Pons (tissue), 1 donor: ENCODE results near the gene IGFBP1.

Source experiments
- DNase-seq: peaks from one replicate; pipeline ENCODE4 v3.0.0-alpha.2; 2016; ENCODE audit warnings: low spot score

The IGFBP1 gene

DNA sequence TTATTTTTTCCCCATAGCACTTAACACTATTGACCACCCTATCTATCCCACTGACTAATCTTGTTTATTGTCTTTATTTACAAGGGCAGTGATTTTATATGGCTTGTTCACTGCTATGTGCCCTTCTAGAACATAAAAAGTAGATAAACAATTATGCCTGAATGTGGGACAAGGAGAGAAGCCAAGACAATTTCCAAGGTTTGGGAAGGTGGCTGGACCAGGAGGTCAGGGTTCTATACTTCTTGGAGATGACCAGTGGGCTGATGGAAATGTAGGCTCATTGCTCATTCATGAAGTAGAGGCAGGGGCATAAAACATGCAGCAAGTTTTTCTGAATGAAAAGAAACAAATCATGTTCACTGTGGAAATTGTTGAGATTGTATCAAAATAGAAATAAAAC is 21.3 kb downstream of the IGFBP1 start:
- DNase-seq, result no peak

DNA sequence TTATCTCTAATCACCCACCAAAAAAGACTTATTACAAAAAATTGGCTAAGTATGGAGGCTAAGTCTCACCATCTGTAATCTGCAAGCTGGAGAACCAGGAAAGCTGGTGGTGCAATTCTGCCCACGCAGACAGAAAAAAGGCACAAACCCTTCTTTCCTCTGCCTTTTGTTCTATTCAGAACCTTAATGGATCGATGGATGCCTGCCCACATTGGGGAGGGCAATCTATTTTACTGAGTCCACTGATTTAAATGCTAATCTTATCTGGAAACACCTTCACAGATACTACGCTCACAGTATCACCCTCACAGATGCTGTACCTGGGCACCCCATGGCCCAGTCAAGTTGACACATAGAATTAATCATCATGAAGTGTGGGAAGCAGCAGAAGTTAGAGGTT is 22.6 kb downstream of the IGFBP1 start:
- no peak for DNase-seq

GRCh38 chr7:45911311-45911710 is 23.0 kb downstream of the IGFBP1 start:
- DNase-seq, result no peak

DNA sequence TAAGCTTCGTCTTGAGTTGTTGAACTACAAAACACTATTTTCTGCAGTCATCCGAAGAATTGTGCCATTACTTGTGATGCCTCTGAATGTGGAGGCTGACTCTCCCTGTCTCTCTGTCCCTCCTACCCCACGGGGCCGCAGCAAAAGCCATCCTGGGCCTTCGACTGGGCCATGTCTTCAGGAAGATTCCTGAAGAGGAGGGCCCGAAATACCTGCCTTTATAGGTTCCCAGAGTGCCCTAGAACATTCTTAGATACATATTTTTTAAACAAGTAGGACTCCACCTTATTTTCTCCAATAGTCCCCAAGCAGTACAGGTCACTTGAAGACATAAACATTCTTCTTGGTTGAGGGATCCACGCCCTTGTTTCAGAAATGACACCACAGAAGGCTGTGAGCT is 24.7 kb downstream of the IGFBP1 start:
- no peak for DNase-seq

GRCh38 chr7:45914911-45915310 is 26.6 kb downstream of the IGFBP1 start:
- DNase-seq, result no peak

DNA sequence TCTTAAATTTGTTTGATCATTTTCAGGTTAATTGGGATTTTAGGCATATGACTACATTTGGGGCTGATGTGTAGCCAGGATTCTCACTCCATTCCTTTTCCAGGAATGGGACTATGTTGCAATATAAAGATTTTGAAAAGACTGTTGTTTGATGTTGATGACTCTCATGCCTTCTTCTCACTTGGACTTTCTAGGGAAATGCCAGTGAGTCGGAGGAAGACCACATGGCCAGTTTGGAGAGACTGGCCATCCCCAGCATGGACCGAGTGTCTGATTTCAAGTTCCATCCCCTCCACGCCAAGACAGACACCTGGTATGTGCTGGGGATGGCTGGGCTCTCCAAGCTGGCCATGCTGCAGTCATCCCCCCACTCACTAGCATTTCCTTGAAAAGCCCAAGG is 27.3 kb downstream of the IGFBP1 start:
- no peak for DNase-seq

- no peak for DNase-seq
Measured at GRCh38 chr7:45917064-45917463, 28.8 kb downstream of the IGFBP1 start.

DNA sequence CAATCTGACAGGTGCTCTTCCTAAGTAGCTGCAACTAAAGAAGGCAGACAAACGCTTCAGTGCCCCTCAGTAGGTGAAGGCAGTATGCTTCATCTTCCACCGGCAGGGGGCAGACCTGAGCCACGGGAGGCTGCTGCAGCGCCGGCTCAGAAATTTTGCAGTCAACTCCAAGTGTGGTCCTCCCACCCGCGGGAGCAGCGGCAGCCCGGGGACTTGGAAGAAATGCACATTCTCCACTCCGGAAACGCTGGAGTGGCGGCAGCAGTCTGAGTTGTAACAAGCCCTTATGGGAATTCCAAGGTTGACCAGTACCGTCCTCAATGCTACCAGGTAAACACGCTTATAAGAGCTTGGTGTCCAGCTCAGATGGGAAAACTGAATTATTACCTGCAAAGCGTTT is 29.4 kb downstream of the IGFBP1 start:
- DNase-seq, result peak; percentile 42

GRCh38 chr7:45918556-45918955 is 30.3 kb downstream of the IGFBP1 start:
- DNase-seq, result no peak

DNA sequence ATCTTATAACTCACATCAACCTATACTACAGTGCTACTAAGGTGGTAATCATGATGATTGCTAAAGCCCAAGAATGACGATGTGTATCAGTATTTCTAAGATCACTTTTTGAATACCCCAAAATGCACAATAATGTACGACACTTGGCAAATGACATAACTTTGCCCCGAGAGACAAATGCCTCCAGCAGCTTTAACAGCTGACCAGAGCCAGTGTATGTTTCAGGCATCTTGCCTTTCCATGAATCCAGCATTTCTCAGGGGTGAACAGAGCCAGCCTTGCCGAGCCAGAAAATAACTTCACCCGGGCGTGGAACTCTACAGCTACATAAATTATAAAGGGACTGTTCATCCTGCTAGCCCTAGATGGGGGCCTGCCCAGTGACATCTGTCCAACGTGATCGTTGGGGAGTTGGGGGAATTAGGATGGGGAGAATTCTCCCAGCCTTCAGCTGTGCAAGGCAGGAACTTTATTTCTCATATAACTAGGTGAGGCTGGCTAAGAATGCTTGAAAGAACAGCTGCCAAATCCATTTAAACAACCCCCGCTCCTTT is 31.0 kb downstream of the IGFBP1 start:
- DNase-seq, result no peak

GRCh38 chr7:45919993-45920459 is 31.7 kb downstream of the IGFBP1 start:
- DNase-seq, result no peak

DNA sequence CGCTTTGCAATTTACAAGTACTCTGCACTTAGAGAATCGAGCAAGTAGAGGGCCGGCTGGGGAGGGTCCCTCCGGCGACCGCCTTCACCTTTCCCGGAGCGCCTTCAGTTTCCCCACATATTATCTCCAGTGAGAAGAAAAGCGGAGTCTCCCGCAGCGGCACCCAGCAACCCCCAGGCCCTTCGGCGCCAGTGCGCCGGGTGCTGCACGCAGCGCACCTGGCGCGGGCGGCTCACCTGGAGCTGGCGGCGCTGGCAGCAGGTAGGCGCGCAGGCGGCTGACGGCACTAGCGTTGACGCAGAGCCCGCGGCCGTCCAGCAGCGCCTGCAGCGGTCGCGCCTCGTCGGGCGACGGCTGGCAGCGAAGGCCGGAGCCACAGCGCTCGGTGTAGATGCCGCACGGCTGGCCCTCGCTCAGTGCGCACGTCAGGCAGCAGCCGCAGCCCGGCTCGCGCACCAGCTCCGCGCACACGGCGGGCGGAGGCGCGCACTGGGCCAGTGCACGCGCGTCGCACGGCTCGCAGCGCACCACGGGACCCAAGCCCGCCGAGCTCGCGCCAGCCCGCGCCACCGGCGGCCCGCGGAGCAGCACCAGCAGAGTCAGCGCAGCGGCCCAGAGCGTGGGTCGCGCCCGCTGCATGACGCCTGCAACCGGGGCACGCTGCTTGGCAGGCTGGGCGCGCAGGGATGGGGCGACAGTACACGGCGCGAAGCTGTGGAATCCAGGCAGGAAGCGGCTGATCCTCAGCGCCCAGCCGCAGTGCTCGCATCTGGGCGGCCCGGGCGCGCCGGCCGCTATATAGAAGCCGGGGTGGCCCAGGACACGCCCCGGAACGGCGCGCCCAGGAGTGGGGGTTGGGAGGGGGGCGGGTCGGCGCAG is 32.5 kb downstream of the IGFBP1 start, which contains the start of gene IGFBP3:
TSS of gene IGFBP3 (minus strand) at position 771 of the 879 bp plus-strand sequence. CDS start at position 639, 132 bp downstream.
- no peak for DNase-seq

DNA sequence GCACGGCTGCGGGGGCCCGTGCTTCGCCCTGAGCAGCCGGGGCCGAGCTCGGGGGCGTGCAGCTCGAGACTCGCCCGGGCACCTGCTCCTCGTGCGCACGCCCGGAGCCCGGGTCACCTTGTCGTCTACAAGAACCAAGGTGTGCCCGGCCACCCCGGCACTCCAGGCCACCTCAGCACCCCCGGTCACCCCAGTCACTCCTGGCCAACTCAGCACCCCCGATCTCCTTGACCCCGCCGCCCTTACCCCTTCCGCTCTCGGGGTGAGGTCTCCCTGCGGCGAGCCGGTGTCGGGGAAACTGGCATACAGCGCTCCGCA is 33.1 kb downstream of the IGFBP1 start:
- no peak for DNase-seq

DNA sequence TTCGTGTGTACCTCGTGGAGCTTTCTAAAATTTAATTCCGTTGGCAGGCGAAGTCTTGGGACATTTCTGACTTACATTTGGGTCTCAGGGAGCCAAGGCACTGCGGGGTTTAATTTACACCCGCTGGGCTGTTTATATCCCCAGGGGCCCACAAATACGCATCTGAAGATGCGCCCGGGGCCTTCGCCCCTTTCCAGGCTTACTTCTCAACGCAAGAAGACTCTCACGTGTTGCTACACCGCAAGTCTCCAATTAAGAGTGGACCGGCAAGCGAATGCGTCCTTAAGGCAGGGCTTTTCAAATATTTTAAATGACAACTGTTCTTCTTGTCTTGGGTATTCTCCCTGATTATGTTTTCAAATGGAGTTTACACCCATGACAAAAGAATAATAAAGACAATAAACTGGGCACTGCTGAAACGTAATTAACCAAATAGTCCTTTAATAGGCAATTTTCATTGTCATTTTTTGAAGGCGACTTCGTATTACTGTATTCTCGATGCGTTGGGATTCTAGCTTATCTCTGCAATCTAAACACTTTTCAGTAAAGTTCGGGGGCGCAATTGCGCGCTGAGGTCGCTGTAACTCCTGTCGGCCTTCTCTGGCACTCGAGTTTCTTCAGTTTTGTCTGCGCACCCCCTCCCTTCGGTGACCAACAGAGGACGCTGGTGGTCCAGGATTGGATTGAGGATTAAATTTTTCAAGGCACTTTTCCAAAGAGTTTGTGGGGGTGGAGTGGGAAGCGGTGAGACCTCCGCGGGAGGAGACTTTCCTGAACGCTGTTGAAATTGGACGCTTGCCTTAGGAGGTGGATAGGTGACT is 33.6 kb downstream of the IGFBP1 start:
- DNase-seq, result peak; percentile 40

GRCh38 chr7:45922810-45923209 is 34.5 kb downstream of the IGFBP1 start:
- DNase-seq, result peak; percentile 28

- peak; percentile 62 for DNase-seq
Measured at GRCh38 chr7:45923290-45923689, 35.0 kb downstream of the IGFBP1 start.

DNA sequence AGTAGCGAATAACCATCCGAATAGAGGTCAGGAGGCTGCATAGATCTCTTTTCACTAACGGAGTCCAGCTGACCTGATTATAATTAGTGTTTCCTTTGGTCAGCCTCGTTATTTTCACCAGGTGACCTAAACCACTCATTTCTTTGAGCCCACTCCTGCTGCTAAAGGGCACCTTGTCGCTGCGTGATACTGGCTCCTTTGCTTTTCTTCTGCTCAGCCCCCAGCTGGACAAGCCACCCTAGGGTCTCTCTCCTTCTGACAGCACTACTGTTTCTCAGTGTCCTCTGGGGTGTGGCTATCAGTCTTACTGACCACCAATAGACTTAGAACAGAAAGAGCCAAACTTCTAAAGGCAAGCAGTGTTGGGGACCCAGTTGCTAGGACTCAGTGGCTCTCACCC is 35.5 kb downstream of the IGFBP1 start:
- no peak for DNase-seq

DNA sequence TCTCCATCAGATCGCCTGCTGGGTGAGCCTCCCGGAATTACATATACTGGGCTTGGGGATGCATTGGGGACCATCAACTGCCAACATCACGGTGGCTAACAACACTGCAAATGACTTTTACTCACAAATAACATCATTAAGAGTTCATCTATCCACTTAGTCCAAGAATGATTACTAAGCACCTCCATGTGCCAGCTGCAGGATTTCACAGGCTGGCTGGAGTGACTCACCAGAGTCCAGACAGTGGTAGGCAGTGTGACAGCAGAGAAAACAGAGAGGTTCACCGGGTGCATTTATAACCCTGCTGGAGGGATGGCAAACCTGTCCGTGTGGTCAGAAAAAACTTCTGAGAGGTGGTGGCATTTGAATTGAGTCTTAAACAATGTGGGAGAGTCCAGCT is 36.0 kb downstream of the IGFBP1 start:
- DNase-seq, result no peak

DNA sequence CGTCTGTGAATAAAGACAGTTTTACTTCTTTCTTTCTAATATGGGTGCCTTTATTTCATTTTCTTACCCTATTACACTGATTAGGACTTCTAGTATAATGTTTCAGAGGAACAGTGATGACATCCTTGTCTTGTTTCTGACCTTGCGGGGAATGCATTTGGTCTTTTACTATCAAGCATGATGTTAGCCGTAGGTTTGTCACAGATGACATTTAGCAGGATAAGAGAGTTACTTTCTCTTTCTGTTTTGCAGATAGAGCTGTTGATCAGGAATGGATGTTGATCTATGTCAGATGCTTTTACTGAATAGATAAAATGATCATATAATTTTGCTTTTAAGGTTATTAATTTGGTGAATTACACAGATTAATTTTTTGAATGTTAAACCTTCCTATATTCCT is 39.4 kb downstream of the IGFBP1 start:
- no peak for DNase-seq

DNA sequence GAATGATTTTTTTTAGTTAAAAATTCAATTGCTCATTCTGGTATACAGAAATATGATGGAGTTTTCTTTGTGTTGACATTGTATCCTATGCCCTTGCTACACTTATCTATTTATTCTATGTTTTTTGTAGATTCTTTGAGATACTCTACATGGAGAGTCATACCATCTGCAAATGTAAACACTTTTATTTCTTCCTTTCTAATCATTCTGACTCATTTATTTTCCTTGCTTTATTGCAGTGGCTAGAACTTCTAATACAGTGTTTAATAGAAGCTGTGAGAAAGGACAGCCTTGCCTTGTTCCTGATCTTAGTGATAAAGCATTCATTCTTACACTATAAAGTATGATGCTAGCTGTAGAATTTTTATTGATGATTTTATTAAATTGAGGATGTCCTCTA is 42.7 kb downstream of the IGFBP1 start:
- DNase-seq, result no peak

DNA sequence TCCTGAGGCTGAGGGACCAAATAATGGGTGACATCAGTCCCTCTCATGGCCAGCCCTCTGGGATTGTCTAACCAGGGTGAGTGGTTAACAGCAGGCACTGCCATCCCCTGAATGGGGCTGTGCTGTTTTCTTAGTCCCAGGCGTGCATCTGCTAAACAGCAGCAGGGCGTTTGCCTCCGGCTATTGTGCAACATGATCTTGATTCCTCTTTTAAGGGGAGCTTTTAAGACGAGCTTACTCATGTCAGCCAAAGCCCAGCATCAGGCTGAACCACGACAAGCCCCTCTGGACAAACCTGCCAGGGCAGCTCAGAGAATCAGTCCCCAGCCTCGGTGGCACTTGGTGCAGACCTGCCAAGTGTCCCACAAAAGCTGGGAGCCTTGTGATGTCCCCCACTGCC is 49.0 kb downstream of the IGFBP1 start:
- DNase-seq, result no peak

DNA sequence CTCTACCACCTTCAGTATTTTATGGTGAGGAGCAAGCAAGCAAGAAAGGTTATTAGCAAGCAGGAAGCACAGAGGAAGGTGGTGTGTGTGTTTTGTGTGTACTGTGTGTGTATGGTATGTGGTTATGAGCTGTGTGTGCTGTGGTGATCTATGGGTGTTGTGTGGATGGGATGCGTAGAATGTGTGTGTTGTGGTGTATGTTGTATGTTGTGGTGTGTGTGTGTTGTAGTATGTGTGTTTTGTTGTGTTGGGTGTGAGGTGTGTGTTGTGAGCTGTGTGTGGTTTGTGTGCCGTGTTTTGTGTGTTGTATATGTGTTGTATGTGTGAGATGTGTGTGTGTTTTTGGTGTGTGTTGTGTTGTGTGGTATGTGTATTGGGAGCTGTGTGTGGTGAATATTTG is 49.6 kb downstream of the IGFBP1 start:
- DNase-seq, result no peak
